ENCODE measurements around the gene GPATCH3. TPM values are rescaled to one million over a fixed set of nuclear protein-coding genes. Genes with fewer than 3 reads are reported as not detected.

Gene GPATCH3
- polyA plus RNA-seq, 1 of the 3 experiments (the other 2 are of a cell fraction), result 11.1 TPM

- Histone ChIP-seq H3K9ac (no peak overlapping the region), H3K4me3 (ENCODE audit: low read depth in 2 of 2, low read length in 1 of 2) (no peak overlapping the region), H3K9me2 (no peaks in the 10 kb centered on the region), H3F3A (replicated peaks; ENCODE audit: insufficient read depth) (peaks cover 18% of the 10 kb centered on the region), H3K27me3 (ENCODE audit: insufficient read depth) (no peaks in the 10 kb centered on the region), H3K79me2 (ENCODE audit: insufficient read depth) (peaks cover 4% of the 10 kb centered on the region), H3K36me3 (replicated peaks in 1 of 2; ENCODE audit: control insufficient read depth in 1 of 2, insufficient read depth in 2 of 2, low read length in 1 of 2) (peaks cover 47 to 56% of the 10 kb centered on the region in 2 experiments), H3K27ac (ENCODE audit: low read depth in 2 of 2, low read length in 1 of 2) (no peak overlapping the region), H2AFZ (ENCODE audit: low read depth) (no peak overlapping the region), H3K4me1 (ENCODE audit: control insufficient read depth in 1 of 2, insufficient read depth in 2 of 2, low read depth in 1 of 2, low read length in 1 of 2) (peaks cover 0 to 6% of the 10 kb centered on the region in 2 experiments; a peak in 1 of 4 replicates), H3K4me2 (no peak overlapping the region), H4K20me1 (ENCODE audit: insufficient read depth) (no peaks in the 10 kb centered on the region), H3K9me3 (no peaks in the 10 kb centered on the region)
- ChIA-PET POLR2A (no interaction called here), CTCF (interaction anchor here (0.7 to 2.5 kb wide), 7 partner anchors 9 to 278 kb away, joined by 3 to 14 read pairs (median 4); no protein-coding TSS in a partner anchor)
- 97% methylated on average over 3 of the region's 4 CpGs for WGBS (ENCODE audit: low lambda C conversion rate)
- no peak for DNase-seq
- TF ChIP-seq FOXJ3 (CRISPR knock-in tag; IDR thresholded peaks at IDR 0.05) (no peak), MEF2A (IDR thresholded peaks at IDR 0.05; ENCODE audit: borderline replicate concordance, low read depth) (no peak), NRF1 (IDR thresholded peaks at IDR 0.05; ENCODE audit: low read depth, low read length) (no peak), RCOR1 (IDR thresholded peaks at IDR 0.05; ENCODE audit: low read length) (no peak), SIN3A (IDR thresholded peaks at IDR 0.05; ENCODE audit: borderline replicate concordance, low read depth, low read length) (no peak)
Measured at GRCh38 chr1:26879793-26880192, 20.5 kb downstream of the GPATCH3 start.

- Histone ChIP-seq H3K4me3 (ENCODE audit: low read depth in 2 of 2, low read length in 1 of 2) (no peak overlapping the region), H3K9me2 (no peaks in the 10 kb centered on the region), H4K20me1 (ENCODE audit: insufficient read depth) (no peaks in the 10 kb centered on the region), H3K36me3 (replicated peaks in 1 of 2; ENCODE audit: control insufficient read depth in 1 of 2, insufficient read depth in 2 of 2, low read length in 1 of 2) (peaks cover 28 to 38% of the 10 kb centered on the region in 2 experiments), H3K4me1 (ENCODE audit: control insufficient read depth in 1 of 2, insufficient read depth in 2 of 2, low read depth in 1 of 2, low read length in 1 of 2) (peaks cover 0 to 6% of the 10 kb centered on the region in 2 experiments; a peak in 1 of 4 replicates), H3K4me2 (no peak overlapping the region), H2AFZ (ENCODE audit: low read depth) (no peak overlapping the region), H3K27ac (ENCODE audit: low read depth in 2 of 2, low read length in 1 of 2) (no peak overlapping the region; a peak in 1 of 4 replicates), H3K9ac (no peak overlapping the region), H3K27me3 (ENCODE audit: insufficient read depth) (no peaks in the 10 kb centered on the region), H3K79me2 (ENCODE audit: insufficient read depth) (peaks cover 4% of the 10 kb centered on the region), H3K9me3 (no peaks in the 10 kb centered on the region), H3F3A (replicated peaks; ENCODE audit: insufficient read depth) (peaks cover 18% of the 10 kb centered on the region)
- ChIA-PET CTCF (interaction anchor here (0.9 to 2.7 kb wide), 10 partner anchors 9 to 274 kb away, joined by 3 to 12 read pairs (median 5); partner anchors contain the start of gene SFN), POLR2A (interaction anchor here (0.5 to 0.9 kb wide), 2 partner anchors 13 to 1770 kb away, joined by 3 to 4 read pairs; partner anchors contain the start of gene GPN2)
- WGBS (ENCODE audit: low lambda C conversion rate), result 57% methylated on average over 2 of the region's 2 CpGs
- no peak for DNase-seq
- TF ChIP-seq MXI1 (IDR thresholded peaks at IDR 0.05; ENCODE audit: low read depth, low read length) (no peak), ELF1 (IDR thresholded peaks at IDR 0.05) (no peak), TCF12 (IDR thresholded peaks at IDR 0.05) (no peak), YY1 (IDR thresholded peaks at IDR 0.05; ENCODE audit: low read depth) (no peak), FOXM1 (IDR thresholded peaks at IDR 0.05; ENCODE audit: low read depth) (no peak), GABPA (IDR thresholded peaks at IDR 0.05; ENCODE audit: low read depth) (no peak), RCOR1 (IDR thresholded peaks at IDR 0.05; ENCODE audit: low read length) (no peak), RFX5 (IDR thresholded peaks at IDR 0.05; ENCODE audit: low read length) (no peak), FOXJ3 (CRISPR knock-in tag; IDR thresholded peaks at IDR 0.05) (no peak), EZH2phosphoT487 (IDR thresholded peaks at IDR 0.05; ENCODE audit: borderline replicate concordance, low read depth) (no peak), JUND (IDR thresholded peaks at IDR 0.05) (no peak)
- TF ChIP-seq, protein P1, sequence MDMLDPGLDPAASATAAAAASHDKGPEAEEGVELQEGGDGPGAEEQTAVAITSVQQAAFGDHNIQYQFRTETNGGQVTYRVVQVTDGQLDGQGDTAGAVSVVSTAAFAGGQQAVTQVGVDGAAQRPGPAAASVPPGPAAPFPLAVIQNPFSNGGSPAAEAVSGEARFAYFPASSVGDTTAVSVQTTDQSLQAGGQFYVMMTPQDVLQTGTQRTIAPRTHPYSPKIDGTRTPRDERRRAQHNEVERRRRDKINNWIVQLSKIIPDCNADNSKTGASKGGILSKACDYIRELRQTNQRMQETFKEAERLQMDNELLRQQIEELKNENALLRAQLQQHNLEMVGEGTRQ (IDR thresholded peaks at IDR 0.05; ENCODE audit: borderline replicate concordance, low read depth, low read length), result no peak
- TF ChIP-seq, protein P2, sequence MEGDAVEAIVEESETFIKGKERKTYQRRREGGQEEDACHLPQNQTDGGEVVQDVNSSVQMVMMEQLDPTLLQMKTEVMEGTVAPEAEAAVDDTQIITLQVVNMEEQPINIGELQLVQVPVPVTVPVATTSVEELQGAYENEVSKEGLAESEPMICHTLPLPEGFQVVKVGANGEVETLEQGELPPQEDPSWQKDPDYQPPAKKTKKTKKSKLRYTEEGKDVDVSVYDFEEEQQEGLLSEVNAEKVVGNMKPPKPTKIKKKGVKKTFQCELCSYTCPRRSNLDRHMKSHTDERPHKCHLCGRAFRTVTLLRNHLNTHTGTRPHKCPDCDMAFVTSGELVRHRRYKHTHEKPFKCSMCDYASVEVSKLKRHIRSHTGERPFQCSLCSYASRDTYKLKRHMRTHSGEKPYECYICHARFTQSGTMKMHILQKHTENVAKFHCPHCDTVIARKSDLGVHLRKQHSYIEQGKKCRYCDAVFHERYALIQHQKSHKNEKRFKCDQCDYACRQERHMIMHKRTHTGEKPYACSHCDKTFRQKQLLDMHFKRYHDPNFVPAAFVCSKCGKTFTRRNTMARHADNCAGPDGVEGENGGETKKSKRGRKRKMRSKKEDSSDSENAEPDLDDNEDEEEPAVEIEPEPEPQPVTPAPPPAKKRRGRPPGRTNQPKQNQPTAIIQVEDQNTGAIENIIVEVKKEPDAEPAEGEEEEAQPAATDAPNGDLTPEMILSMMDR (IDR thresholded peaks at IDR 0.05), result no peak
- TF ChIP-seq, protein P3, sequence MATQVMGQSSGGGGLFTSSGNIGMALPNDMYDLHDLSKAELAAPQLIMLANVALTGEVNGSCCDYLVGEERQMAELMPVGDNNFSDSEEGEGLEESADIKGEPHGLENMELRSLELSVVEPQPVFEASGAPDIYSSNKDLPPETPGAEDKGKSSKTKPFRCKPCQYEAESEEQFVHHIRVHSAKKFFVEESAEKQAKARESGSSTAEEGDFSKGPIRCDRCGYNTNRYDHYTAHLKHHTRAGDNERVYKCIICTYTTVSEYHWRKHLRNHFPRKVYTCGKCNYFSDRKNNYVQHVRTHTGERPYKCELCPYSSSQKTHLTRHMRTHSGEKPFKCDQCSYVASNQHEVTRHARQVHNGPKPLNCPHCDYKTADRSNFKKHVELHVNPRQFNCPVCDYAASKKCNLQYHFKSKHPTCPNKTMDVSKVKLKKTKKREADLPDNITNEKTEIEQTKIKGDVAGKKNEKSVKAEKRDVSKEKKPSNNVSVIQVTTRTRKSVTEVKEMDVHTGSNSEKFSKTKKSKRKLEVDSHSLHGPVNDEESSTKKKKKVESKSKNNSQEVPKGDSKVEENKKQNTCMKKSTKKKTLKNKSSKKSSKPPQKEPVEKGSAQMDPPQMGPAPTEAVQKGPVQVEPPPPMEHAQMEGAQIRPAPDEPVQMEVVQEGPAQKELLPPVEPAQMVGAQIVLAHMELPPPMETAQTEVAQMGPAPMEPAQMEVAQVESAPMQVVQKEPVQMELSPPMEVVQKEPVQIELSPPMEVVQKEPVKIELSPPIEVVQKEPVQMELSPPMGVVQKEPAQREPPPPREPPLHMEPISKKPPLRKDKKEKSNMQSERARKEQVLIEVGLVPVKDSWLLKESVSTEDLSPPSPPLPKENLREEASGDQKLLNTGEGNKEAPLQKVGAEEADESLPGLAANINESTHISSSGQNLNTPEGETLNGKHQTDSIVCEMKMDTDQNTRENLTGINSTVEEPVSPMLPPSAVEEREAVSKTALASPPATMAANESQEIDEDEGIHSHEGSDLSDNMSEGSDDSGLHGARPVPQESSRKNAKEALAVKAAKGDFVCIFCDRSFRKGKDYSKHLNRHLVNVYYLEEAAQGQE (IDR thresholded peaks at IDR 0.05; ENCODE audit: low read depth, low read length), result no peak
- TF ChIP-seq, protein P4, sequence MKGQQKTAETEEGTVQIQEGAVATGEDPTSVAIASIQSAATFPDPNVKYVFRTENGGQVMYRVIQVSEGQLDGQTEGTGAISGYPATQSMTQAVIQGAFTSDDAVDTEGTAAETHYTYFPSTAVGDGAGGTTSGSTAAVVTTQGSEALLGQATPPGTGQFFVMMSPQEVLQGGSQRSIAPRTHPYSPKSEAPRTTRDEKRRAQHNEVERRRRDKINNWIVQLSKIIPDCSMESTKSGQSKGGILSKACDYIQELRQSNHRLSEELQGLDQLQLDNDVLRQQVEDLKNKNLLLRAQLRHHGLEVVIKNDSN (IDR thresholded peaks at IDR 0.05; ENCODE audit: borderline replicate concordance, low read depth), result no peak
- TF ChIP-seq, protein P5, sequence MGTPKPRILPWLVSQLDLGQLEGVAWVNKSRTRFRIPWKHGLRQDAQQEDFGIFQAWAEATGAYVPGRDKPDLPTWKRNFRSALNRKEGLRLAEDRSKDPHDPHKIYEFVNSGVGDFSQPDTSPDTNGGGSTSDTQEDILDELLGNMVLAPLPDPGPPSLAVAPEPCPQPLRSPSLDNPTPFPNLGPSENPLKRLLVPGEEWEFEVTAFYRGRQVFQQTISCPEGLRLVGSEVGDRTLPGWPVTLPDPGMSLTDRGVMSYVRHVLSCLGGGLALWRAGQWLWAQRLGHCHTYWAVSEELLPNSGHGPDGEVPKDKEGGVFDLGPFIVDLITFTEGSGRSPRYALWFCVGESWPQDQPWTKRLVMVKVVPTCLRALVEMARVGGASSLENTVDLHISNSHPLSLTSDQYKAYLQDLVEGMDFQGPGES (IDR thresholded peaks at IDR 0.05; ENCODE audit: low read depth, low read length), result no peak
Measured at GRCh38 chr1:26877326-26877725, 22.9 kb downstream of the GPATCH3 start.

Measured in SK-N-SH (cell line).